IPS-15b (cell line): ENCODE results near the gene RAD51AP1.
"Not testable (repeated sequence)": the region's sequence is repeated elsewhere in the genome, so short reads cannot be mapped to it uniquely, and the experiment has no call there.

ENCODE experiments used
- H3K27me3 ChIP-seq: one replicate; pipeline ENCODE4 v1.6.1; 2013; ENCODE audit warnings: low read length; ENCODE audit not compliant: control insufficient read depth, insufficient read depth
- H3K36me3 ChIP-seq: one replicate; pipeline ENCODE4 v1.6.1; 2013; ENCODE audit warnings: low read length; ENCODE audit not compliant: control insufficient read depth, insufficient read depth
- H3K4me1 ChIP-seq: one replicate; pipeline ENCODE4 v1.6.1; 2013; ENCODE audit warnings: mild to moderate bottlenecking, low read length; ENCODE audit not compliant: control insufficient read depth, insufficient read depth
- H3K4me3 ChIP-seq: one replicate; pipeline ENCODE4 v1.5.1; 2013; ENCODE audit warnings: low read depth, low read length
- H3K9ac ChIP-seq: one replicate; pipeline ENCODE4 v1.6.1; 2013; ENCODE audit warnings: low read depth, mild to moderate bottlenecking, low read length
- H3K9me3 ChIP-seq: one replicate; pipeline ENCODE4 v1.6.1; 2013; ENCODE audit warnings: mild to moderate bottlenecking, low read length; ENCODE audit not compliant: control insufficient read depth, insufficient read depth

The RAD51AP1 gene

DNA sequence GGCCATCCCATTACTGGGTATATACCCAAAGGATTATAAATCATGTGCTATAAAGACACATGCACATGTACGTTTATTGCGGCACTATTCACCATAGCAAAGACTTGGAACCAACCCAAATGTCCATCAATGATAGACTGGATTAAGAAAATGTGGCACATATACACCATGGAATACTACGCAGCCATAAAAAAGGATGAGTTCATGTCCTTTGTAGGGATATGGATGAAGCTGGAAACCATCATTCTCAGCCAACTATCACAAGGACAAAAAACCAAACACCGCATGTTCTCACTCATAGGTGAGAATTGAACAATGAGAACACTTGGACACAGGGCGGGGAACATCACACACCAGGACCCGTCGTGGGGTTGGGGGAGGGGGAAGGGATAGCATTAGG, 15.2 kb upstream of the RAD51AP1 start:
- H3K36me3 ChIP-seq, H3K9me3 ChIP-seq, H3K4me3 ChIP-seq, H3K27me3 ChIP-seq, H3K4me1 ChIP-seq, H3K9ac ChIP-seq: not testable (repeated sequence)

- no peak overlapping the region for H3K9ac ChIP-seq
- H3K4me1 ChIP-seq = no peaks in the 10 kb centered on the region
- H3K4me3 ChIP-seq = no peak overlapping the region
- H3K36me3 ChIP-seq = no peaks in the 10 kb centered on the region
- no peaks in the 10 kb centered on the region for H3K9me3 ChIP-seq
- no peaks in the 10 kb centered on the region for H3K27me3 ChIP-seq
Measured at GRCh38 chr12:4526923-4527546, 11.7 kb upstream of the RAD51AP1 start.

DNA sequence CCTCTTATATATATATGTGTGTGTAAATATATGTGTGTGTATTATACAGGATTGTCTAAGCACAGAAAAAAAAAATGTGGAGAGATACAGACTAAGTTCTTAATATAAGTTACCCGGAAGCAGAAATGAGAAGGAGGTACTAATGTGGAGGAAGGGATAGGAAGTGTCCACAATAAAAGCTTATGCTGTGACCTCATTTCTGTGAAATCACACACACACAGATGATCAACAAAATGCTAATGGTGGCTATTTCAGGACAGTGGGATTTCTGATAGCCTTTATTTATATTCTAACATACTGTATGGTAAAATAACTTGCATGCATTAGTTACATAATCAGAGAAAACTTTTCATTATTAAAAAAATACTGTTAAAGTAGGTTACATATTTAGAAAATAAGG, 8.5 kb upstream of the RAD51AP1 start:
- no peaks in the 10 kb centered on the region for H3K27me3 ChIP-seq
- H3K4me1 ChIP-seq = no peaks in the 10 kb centered on the region
- H3K4me3 ChIP-seq = no peak overlapping the region
- no peak overlapping the region for H3K9ac ChIP-seq
- H3K9me3 ChIP-seq = no peaks in the 10 kb centered on the region
- H3K36me3 ChIP-seq = no peaks in the 10 kb centered on the region

DNA sequence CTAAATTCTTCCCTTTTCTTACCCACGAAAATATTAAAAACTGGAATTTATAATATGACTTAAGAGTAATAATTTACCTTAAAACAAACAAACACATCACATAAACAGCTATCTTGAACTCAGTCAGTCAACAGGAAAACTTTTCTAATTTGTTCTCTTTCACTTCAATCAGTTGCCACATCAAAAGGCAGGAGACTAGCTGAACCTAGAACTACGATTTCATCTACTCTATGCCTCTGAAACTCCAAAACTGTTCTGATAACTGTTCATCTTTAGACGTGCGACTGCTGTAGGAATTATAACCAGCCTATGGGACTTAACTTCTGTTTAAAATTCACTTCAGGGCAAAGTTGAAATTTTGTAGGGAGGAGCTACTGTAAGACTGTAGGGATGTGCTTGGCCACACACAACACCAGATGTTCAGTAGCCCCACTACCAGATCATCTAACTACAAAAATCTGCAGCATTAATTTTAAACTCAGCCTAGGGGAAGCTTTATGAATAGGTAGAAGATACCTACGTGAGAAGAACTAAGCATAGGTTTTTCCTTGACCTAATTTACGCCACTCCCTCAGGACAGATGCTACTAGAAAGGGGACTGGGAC, 7.6 kb upstream of the RAD51AP1 start:
- no peak overlapping the region for H3K4me3 ChIP-seq
- H3K9ac ChIP-seq = no peak overlapping the region
- no peaks in the 10 kb centered on the region for H3K9me3 ChIP-seq
- H3K27me3 ChIP-seq = no peaks in the 10 kb centered on the region
- no peaks in the 10 kb centered on the region for H3K4me1 ChIP-seq
- no peaks in the 10 kb centered on the region for H3K36me3 ChIP-seq

DNA sequence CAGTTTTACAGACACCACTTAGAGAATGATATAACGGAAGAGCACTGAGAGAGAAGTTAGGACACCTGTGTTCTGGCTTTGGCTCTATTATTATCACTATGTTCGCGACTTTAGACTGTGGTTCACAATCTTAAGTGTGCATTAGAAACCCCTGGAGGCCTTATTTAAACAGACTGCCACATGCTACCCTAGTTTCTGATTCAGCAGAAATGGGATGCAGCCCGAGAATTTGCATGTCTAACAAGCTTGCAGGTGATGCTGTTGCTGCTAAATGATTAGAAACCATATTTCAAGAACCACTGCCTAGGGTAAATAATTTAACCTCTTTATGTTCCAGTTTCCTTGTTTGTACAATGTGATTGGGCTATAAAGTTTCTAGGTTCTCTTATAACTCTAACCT, 3.6 kb upstream of the RAD51AP1 start:
- Histone ChIP-seq H3K9me3 (no peaks in the 10 kb centered on the region), H3K27me3 (no peaks in the 10 kb centered on the region), H3K4me3 (no peak overlapping the region), H3K36me3 (no peaks in the 10 kb centered on the region), H3K4me1 (no peaks in the 10 kb centered on the region), H3K9ac (no peak overlapping the region)

DNA sequence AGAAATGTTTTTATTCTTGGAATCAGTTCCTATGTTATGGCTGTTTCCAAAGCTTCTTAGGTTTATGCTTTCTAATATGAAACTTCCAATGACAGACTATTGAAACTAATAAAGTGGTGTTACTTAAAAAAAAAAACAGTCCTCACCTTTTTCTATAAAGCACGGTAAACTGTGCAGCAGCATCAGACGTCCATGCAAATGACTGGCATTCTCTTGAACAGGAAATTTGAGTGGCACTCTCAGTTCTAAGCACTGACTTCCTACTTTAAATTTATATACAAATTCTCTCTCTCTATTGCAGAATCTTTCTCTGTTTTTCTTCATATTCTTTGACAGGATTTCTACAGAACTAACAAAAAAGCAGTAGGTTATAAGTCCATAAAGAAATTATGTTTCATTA, 2.8 kb upstream of the RAD51AP1 start:
- no peaks in the 10 kb centered on the region for H3K27me3 ChIP-seq
- H3K9me3 ChIP-seq = no peaks in the 10 kb centered on the region
- no peak overlapping the region for H3K4me3 ChIP-seq
- H3K36me3 ChIP-seq = no peaks in the 10 kb centered on the region
- H3K9ac ChIP-seq = no peak overlapping the region
- no peaks in the 10 kb centered on the region for H3K4me1 ChIP-seq

GRCh38 chr12:4539167-4539870, 629 bp downstream of the RAD51AP1 start:
- no peaks in the 10 kb centered on the region for H3K4me1 ChIP-seq
- H3K9me3 ChIP-seq = no peaks in the 10 kb centered on the region
- H3K9ac ChIP-seq = peak overlapping the region; percentile 89
- no peaks in the 10 kb centered on the region for H3K27me3 ChIP-seq
- H3K4me3 ChIP-seq = peak overlapping the region; percentile 84
- H3K36me3 ChIP-seq = no peaks in the 10 kb centered on the region

DNA sequence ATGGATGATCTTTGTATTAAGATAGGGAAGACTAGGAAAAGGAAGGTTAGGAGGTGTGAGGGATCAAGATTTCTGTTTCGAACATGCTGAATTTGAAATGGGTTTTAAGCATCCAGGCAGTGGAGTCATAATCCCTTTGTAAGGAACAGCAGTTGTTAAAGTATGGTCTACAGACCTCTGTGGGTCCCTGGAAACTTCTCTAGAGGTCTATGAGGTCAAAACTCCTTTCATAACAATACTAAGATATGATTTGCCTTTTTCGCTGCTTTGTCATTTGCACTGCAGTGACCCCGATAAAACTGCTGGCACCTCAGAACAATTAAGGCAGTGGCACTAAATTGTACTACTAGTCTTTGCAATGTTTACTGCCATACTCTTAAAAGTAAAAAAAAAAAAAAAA, 1.5 kb downstream of the RAD51AP1 start:
- Histone ChIP-seq H3K9me3 (no peaks in the 10 kb centered on the region), H3K9ac (no peak overlapping the region), H3K4me3 (peak overlapping the region; percentile 1), H3K36me3 (no peaks in the 10 kb centered on the region), H3K27me3 (no peaks in the 10 kb centered on the region), H3K4me1 (no peaks in the 10 kb centered on the region)

DNA sequence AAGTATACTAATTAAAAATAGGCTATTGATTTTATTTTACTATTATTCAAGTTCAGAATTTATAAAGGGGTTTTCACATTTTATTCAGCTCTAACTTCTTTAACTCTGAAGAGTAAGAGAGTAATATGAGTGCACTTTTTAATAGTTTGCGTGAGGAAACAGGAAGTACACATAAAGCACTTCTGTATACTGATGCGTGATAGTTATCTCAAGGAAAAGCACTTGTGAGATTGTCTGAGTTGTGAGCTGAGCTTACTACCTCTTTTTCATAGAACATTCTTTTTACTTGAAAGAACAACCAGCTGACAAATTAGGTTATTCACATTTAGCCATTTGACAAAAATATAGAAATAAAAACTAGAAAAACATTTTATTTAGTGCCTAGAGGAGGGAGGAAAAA, 1.9 kb downstream of the RAD51AP1 start:
- H3K27me3 ChIP-seq = no peaks in the 10 kb centered on the region
- H3K4me3 ChIP-seq = no peak overlapping the region
- no peaks in the 10 kb centered on the region for H3K4me1 ChIP-seq
- H3K9me3 ChIP-seq = no peaks in the 10 kb centered on the region
- no peaks in the 10 kb centered on the region for H3K36me3 ChIP-seq
- H3K9ac ChIP-seq = no peak overlapping the region

- Histone ChIP-seq H3K36me3 (no peaks in the 10 kb centered on the region), H3K4me3 (no peak overlapping the region), H3K27me3 (no peaks in the 10 kb centered on the region), H3K9me3 (no peaks in the 10 kb centered on the region), H3K9ac (no peak overlapping the region), H3K4me1 (no peaks in the 10 kb centered on the region)
Measured at GRCh38 chr12:4545195-4545594, 6.5 kb downstream of the RAD51AP1 start.

- Histone ChIP-seq H3K36me3 (no peaks in the 10 kb centered on the region), H3K27me3 (no peaks in the 10 kb centered on the region), H3K9me3 (no peaks in the 10 kb centered on the region), H3K9ac (no peak overlapping the region), H3K4me3 (no peak overlapping the region), H3K4me1 (no peaks in the 10 kb centered on the region)
Measured at GRCh38 chr12:4552191-4552590, 13.5 kb downstream of the RAD51AP1 start.

DNA sequence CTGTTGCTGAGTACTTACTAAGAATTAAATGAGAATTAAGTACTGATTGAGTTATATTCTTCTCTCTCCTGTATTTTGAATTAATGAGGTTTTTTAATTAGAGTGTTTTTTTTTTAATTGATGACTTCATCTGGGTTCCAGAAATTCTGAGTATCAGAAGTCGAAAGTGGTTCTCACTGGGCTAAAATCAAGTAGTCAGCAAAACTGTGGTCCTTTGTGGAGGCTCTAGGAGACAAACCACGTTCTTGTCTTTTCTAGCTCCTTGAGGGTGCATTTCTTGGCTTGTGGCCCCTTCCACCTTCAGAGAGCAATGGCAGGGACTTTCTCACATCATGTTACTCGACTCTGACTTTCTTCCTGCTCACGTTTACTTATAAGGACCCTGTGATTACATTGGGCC, 15.3 kb downstream of the RAD51AP1 start:
- Histone ChIP-seq H3K4me1 (no peaks in the 10 kb centered on the region), H3K27me3 (no peaks in the 10 kb centered on the region), H3K36me3 (no peaks in the 10 kb centered on the region), H3K9me3 (no peaks in the 10 kb centered on the region), H3K9ac (no peak overlapping the region), H3K4me3 (no peak overlapping the region)
